Gastroesophageal sphincter (tissue), 3 donors: ENCODE data around the gene HECW1.

Experiments used
- CTCF ChIP-seq, 4 experiments: fragments of 200-600 bp in 2 of 4; fragments of 450-650 bp in 2 of 4; sonication (generic) in 1 of 4; IDR thresholded peaks; one replicate each; pipeline ENCODE4 v1.5.1; 2017 to 2019; ENCODE audit warnings: antibody characterized with exemption in 4 of 4, mild to moderate bottlenecking in 2 of 4, moderate library complexity in 2 of 4
- EP300 ChIP-seq: sonication (generic); formaldehyde crosslinking; IDR thresholded peaks from one replicate; pipeline ENCODE4 v1.6.1; 2017; ENCODE audit warnings: antibody characterized with exemption, mild to moderate bottlenecking
- POLR2A ChIP-seq, 2 donors: fragments of 450-650 bp; IDR thresholded peaks; one replicate each; pipeline ENCODE4 v1.6.1; 2017; ENCODE audit warnings: antibody characterized with exemption in 2 of 2, mild to moderate bottlenecking in 2 of 2, moderate library complexity in 1 of 2
- POLR2AphosphoS5 ChIP-seq: sonication (generic); formaldehyde crosslinking; IDR thresholded peaks from one replicate; pipeline ENCODE4 v1.6.1; 2017; ENCODE audit warnings: antibody characterized with exemption

- TF ChIP-seq CTCF (IDR thresholded peaks at IDR 0.05) (no peak), POLR2A (IDR thresholded peaks at IDR 0.05) (no peak), POLR2AphosphoS5 (no peak), EP300 (no peak)
These were observed 380.4 kb downstream of the HECW1 start for GRCh38 chr7:43492896-43493295.
